ENCODE measurements around the gene SCN5A. TPM values are rescaled to one million over a fixed set of nuclear protein-coding genes. Genes with fewer than 3 reads are reported as not detected.

The SCN5A gene
- total RNA-seq, 4 donors from 2014 or later: 0.39 to 0.42 TPM; not detected in 2

GRCh38 chr3:38618343-38618742 lies 31.1 kb downstream of the SCN5A start:
- intact Hi-C loops (cut with DNase I; ENCODE audit: low total_unique reads): no loop called here
- no peak for DNase-seq (ENCODE audit: low spot score in 2 of 2)
- 72 to 79% methylated on average over 5 of the region's 5 CpGs for WGBS, 2 donors
- TF ChIP-seq CTCF (IDR thresholded peaks at IDR 0.05) (no peak), POLR2A (IDR thresholded peaks at IDR 0.05) (no peak)
- H3K4me3 ChIP-seq (ENCODE audit: low read depth, poor library complexity, severe bottlenecking): no peak overlapping the region

DNA sequence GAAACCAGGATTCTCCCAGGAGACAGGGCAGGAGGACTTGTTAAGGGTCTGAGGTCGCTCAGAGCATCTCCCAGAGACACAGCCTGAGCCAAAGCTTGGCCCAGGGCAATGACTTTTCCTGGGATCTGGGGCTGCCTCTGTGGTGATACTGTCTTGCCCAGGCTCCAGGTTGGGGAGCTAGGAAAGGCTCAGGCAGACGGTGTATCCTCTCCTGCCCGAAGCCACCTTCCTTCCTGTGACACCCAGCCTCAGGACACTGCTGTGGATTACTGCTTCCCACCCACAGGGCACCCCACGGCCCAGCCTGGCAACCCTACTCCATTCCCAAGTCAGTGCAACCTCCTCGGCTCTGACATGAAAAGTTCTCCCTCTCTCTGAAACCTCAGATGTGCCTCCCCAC lies 31.9 kb downstream of the SCN5A start:
- H3K4me3 ChIP-seq (ENCODE audit: low read depth, poor library complexity, severe bottlenecking): no peak overlapping the region
- DNase-seq (ENCODE audit: low spot score in 2 of 2): no peak
- 68 to 70% methylated on average over 5 of the region's 5 CpGs for WGBS, 2 donors
- TF ChIP-seq POLR2A (IDR thresholded peaks at IDR 0.05) (no peak), CTCF (IDR thresholded peaks at IDR 0.05) (no peak)
- intact Hi-C loops (cut with DNase I; ENCODE audit: low total_unique reads): no loop called here

DNA sequence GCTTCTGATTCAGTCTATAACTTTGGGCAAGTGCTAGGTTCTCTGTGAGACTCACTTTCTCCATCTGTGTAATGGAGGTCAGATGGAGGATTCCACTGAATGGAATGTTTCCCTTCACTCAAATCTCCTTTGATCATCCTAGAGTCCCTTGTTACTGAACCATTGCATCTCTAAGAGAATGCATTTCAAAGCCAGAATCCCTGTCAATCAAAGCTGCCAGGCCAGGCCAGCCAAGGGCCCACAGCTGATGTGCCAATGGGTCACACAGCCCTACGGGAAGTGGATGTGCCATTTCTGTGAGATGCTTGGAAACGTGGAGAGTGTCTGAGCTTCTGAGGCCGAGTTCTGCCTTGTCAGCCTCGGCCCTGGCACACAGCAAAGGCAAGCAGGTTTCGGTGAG lies 32.4 kb downstream of the SCN5A start:
- no peak for DNase-seq (ENCODE audit: low spot score in 2 of 2)
- H3K4me3 ChIP-seq (ENCODE audit: low read depth, poor library complexity, severe bottlenecking): no peak overlapping the region
- WGBS, 2 donors: 63 to 72% methylated on average over 5 of the region's 5 CpGs
- TF ChIP-seq POLR2A (IDR thresholded peaks at IDR 0.05) (no peak), CTCF (IDR thresholded peaks at IDR 0.05) (no peak)
- intact Hi-C loops (cut with DNase I; ENCODE audit: low total_unique reads): no loop called here

- no peak overlapping the region for H3K4me3 ChIP-seq (ENCODE audit: low read depth, poor library complexity, severe bottlenecking)
- TF ChIP-seq POLR2A (IDR thresholded peaks at IDR 0.05): no peak
- intact Hi-C loops (cut with DNase I; ENCODE audit: low total_unique reads): no loop called here
- WGBS, 2 donors: 36 to 42% methylated on average over 2 of the region's 2 CpGs
- no peak for DNase-seq (ENCODE audit: low spot score in 2 of 2)
Observed at GRCh38 chr3:38616658-38617057, 32.8 kb downstream of the SCN5A start.

DNA sequence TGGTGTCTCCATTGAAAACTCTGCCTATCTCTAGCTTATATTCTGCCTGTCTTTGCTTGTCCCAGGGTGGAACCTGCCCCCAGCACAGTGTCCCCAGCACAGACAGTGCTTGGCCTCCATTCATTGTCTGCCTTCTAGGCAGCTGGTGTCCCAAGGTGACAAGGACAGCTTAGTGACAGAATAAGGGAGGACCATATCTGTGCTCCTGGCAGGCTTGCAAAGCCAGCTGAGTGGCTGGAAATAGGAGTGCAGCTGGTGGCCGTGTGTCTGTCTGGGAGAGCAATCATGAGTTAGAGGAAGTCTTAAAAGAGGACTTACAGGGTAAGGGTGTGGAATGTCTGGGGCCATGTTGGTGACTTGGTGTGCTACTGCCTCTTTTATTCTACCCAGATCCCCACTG lies 33.4 kb downstream of the SCN5A start:
- intact Hi-C loops (cut with DNase I; ENCODE audit: low total_unique reads): no loop called here
- H3K4me3 ChIP-seq (ENCODE audit: low read depth, poor library complexity, severe bottlenecking): no peak overlapping the region
- DNase-seq (ENCODE audit: low spot score in 2 of 2): no peak
- TF ChIP-seq CTCF (IDR thresholded peaks at IDR 0.05) (no peak), POLR2A (IDR thresholded peaks at IDR 0.05) (no peak)
- WGBS, 2 donors: 33 to 40% methylated on average over 1 of the region's 1 CpG

GRCh38 chr3:38614651-38615352 lies 34.7 kb downstream of the SCN5A start:
- intact Hi-C loops (cut with DNase I; ENCODE audit: low total_unique reads): no loop called here
- H3K4me3 ChIP-seq (ENCODE audit: low read depth, poor library complexity, severe bottlenecking): no peak overlapping the region
- TF ChIP-seq CTCF (IDR thresholded peaks at IDR 0.05) (no peak), POLR2A (IDR thresholded peaks at IDR 0.05) (no peak)
- DNase-seq (ENCODE audit: low spot score in 2 of 2): no peak
- 86 to 97% methylated on average over 9 of the region's 9 CpGs for WGBS, 2 donors
